ENCODE results near the gene TRIM41.
"Not testable (repeated sequence)": the region's sequence is repeated elsewhere in the genome, so short reads cannot be mapped to it uniquely, and the experiment has no call there.

The TRIM41 gene

GRCh38 chr5:181223058-181223728 is at the start of gene TRIM41:
TRIM41 (plus strand) TSS chr5:181223281; CDS start chr5:181224000, 719 bp downstream.
- DNase-seq = peak; percentile 98
- Mint-ChIP-seq H3K36me3 (peaks cover 14% of the 10 kb centered on the region), H3K9me3 (no peaks in the 10 kb centered on the region), H3K4me1 (peaks cover 72% of the 10 kb centered on the region), H3K27me3 (peaks cover 28% of the 10 kb centered on the region), H3K4me3 (peak within 1 kb of the TSS; percentile 96), H3K27ac (peak within 1 kb of the TSS; percentile 98)
- CTCF ChIA-PET = interaction anchor here (0.6 to 1.4 kb wide), 3 partner anchors 16 to 28 kb away, joined by 3 read pairs; no protein-coding TSS in a partner anchor

GRCh38 chr5:181173420-181174342 is 49.4 kb upstream of the TRIM41 start:
- Mint-ChIP-seq H3K9me3 (no peaks in the 10 kb centered on the region), H3K4me1 (peaks cover 47% of the 10 kb centered on the region), H3K4me3 (peak overlapping the region; percentile 77), H3K27ac (peak overlapping the region; percentile 91), H3K27me3 (peaks cover 73% of the 10 kb centered on the region), H3K36me3 (peaks cover 4% of the 10 kb centered on the region)
- DNase-seq = peak; percentile 71
- CTCF ChIA-PET = interaction anchor here (0.9 to 2.8 kb wide), 6 partner anchors 10 to 92 kb away, joined by 3 to 10 read pairs (median 4); no protein-coding TSS in a partner anchor

GRCh38 chr5:181176254-181176952 is 46.7 kb upstream of the TRIM41 start:
- H3K4me1 Mint-ChIP-seq = peaks cover 20% of the 10 kb centered on the region
- H3K36me3 Mint-ChIP-seq = no peaks in the 10 kb centered on the region
- H3K27me3 Mint-ChIP-seq = peaks cover 63% of the 10 kb centered on the region
- H3K9me3 Mint-ChIP-seq = no peaks in the 10 kb centered on the region
- H3K27ac Mint-ChIP-seq = no peak overlapping the region
- H3K4me3 Mint-ChIP-seq = no peak overlapping the region
- CTCF ChIA-PET = no interaction called here
- no peak for DNase-seq

- H3K9me3 Mint-ChIP-seq, H3K27ac Mint-ChIP-seq, H3K36me3 Mint-ChIP-seq, DNase-seq, H3K4me3 Mint-ChIP-seq: not testable (repeated sequence)
- peaks cover 62% of the 10 kb centered on the region for H3K27me3 Mint-ChIP-seq
- CTCF ChIA-PET = interaction anchor here (1.1 kb wide), 1 partner anchor 9 kb away, joined by 4 read pairs; no protein-coding TSS in a partner anchor
- H3K4me1 Mint-ChIP-seq = peaks cover 23% of the 10 kb centered on the region
Observed at GRCh38 chr5:181177559-181177958, 45.5 kb upstream of the TRIM41 start.

GRCh38 chr5:181181650-181182565 is 41.2 kb upstream of the TRIM41 start:
- peaks cover 38% of the 10 kb centered on the region for H3K4me1 Mint-ChIP-seq
- no peaks in the 10 kb centered on the region for H3K36me3 Mint-ChIP-seq
- CTCF ChIA-PET = interaction anchor here (0.9 kb wide), 1 partner anchor 70 kb away, joined by 3 read pairs; no protein-coding TSS in a partner anchor
- no peak overlapping the region for H3K27ac Mint-ChIP-seq
- peaks cover 37% of the 10 kb centered on the region for H3K27me3 Mint-ChIP-seq
- no peaks in the 10 kb centered on the region for H3K9me3 Mint-ChIP-seq
- DNase-seq = peak; percentile 78
- H3K4me3 Mint-ChIP-seq = peak overlapping the region; percentile 41

- CTCF ChIA-PET = no interaction called here
- peak overlapping the region; percentile 71 for H3K4me3 Mint-ChIP-seq
- no peaks in the 10 kb centered on the region for H3K9me3 Mint-ChIP-seq
- peak overlapping the region; percentile 76 for H3K27ac Mint-ChIP-seq
- peaks cover 42% of the 10 kb centered on the region for H3K4me1 Mint-ChIP-seq
- H3K36me3 Mint-ChIP-seq = no peaks in the 10 kb centered on the region
- H3K27me3 Mint-ChIP-seq = peaks cover 33% of the 10 kb centered on the region
- DNase-seq = no peak
Observed at GRCh38 chr5:181182651-181183050, 40.4 kb upstream of the TRIM41 start.

GRCh38 chr5:181184845-181185216 is 38.2 kb upstream of the TRIM41 start:
- peak overlapping the region; percentile 83 for H3K4me3 Mint-ChIP-seq
- CTCF ChIA-PET = interaction anchor here (0.6 to 2.4 kb wide), 15 partner anchors 8 to 88 kb away, joined by 3 to 10 read pairs (median 3); partner anchors contain the start of genes RACK1 and TRIM7
- H3K27me3 Mint-ChIP-seq = peaks cover 44% of the 10 kb centered on the region
- H3K36me3 Mint-ChIP-seq = peaks cover 7% of the 10 kb centered on the region
- peaks cover 55% of the 10 kb centered on the region for H3K4me1 Mint-ChIP-seq
- H3K9me3 Mint-ChIP-seq = no peaks in the 10 kb centered on the region
- DNase-seq = no peak
- peak overlapping the region; percentile 94 for H3K27ac Mint-ChIP-seq

- Mint-ChIP-seq H3K27ac (no peak overlapping the region), H3K27me3 (peaks cover 40% of the 10 kb centered on the region), H3K4me3 (peak overlapping the region; percentile 8), H3K9me3 (no peaks in the 10 kb centered on the region), H3K36me3 (peaks cover 7% of the 10 kb centered on the region), H3K4me1 (peaks cover 55% of the 10 kb centered on the region)
- CTCF ChIA-PET = interaction anchor here (1.2 to 2.4 kb wide), 6 partner anchors 17 to 71 kb away, joined by 3 to 10 read pairs (median 4); partner anchors contain the start of gene TRIM7
- DNase-seq = no peak
Observed at GRCh38 chr5:181185560-181185959, 37.5 kb upstream of the TRIM41 start.

- Mint-ChIP-seq H3K27me3 (peaks cover 37% of the 10 kb centered on the region), H3K36me3 (peaks cover 7% of the 10 kb centered on the region), H3K9me3 (no peaks in the 10 kb centered on the region), H3K4me1 (peaks cover 55% of the 10 kb centered on the region), H3K4me3 (no peak overlapping the region), H3K27ac (no peak overlapping the region)
- no peak for DNase-seq
- CTCF ChIA-PET = interaction anchor here (2.2 kb wide), 1 partner anchor 17 kb away, joined by 10 read pairs; no protein-coding TSS in a partner anchor
Observed at GRCh38 chr5:181186022-181186421, 37.1 kb upstream of the TRIM41 start.

- Mint-ChIP-seq H3K27me3 (peaks cover 35% of the 10 kb centered on the region), H3K36me3 (peaks cover 9% of the 10 kb centered on the region), H3K9me3 (no peaks in the 10 kb centered on the region), H3K27ac (no peak overlapping the region), H3K4me3 (peak overlapping the region; percentile 12), H3K4me1 (peaks cover 52% of the 10 kb centered on the region)
- CTCF ChIA-PET = no interaction called here
- DNase-seq = no peak
Observed at GRCh38 chr5:181186986-181187499, 36.0 kb upstream of the TRIM41 start.

GRCh38 chr5:181187500-181188213 is 35.4 kb upstream of the TRIM41 start:
- Mint-ChIP-seq H3K9me3 (no peaks in the 10 kb centered on the region), H3K4me1 (peaks cover 51% of the 10 kb centered on the region), H3K27ac (peak overlapping the region; percentile 95), H3K27me3 (peaks cover 31% of the 10 kb centered on the region), H3K4me3 (peak overlapping the region; percentile 86), H3K36me3 (peaks cover 11% of the 10 kb centered on the region)
- CTCF ChIA-PET = interaction anchor here (4.4 kb wide), 1 partner anchor 20 kb away, joined by 22 read pairs; no protein-coding TSS in a partner anchor
- peak; percentile 43 for DNase-seq

- H3K36me3 Mint-ChIP-seq = peaks cover 11% of the 10 kb centered on the region
- peak; percentile 79 for DNase-seq
- H3K27ac Mint-ChIP-seq = peak overlapping the region; percentile 95
- H3K4me1 Mint-ChIP-seq = peaks cover 51% of the 10 kb centered on the region
- peak overlapping the region; percentile 86 for H3K4me3 Mint-ChIP-seq
- H3K27me3 Mint-ChIP-seq = peaks cover 27% of the 10 kb centered on the region
- CTCF ChIA-PET = interaction anchor here (0.6 to 4.4 kb wide), 3 partner anchors 18 to 32 kb away, joined by 3 to 22 read pairs (median 5); no protein-coding TSS in a partner anchor
- no peaks in the 10 kb centered on the region for H3K9me3 Mint-ChIP-seq
Observed at GRCh38 chr5:181188700-181189362, 34.2 kb upstream of the TRIM41 start.

All from activated naive CD4-positive, alpha-beta T cell treated with anti-CD3 and anti-CD28 coated beads, Interleukin-2, amount 10 ng/mL, durations not matched to agents 7 days and 5 days (primary cell).